Trophoblast cell (in vitro differentiated cells and primary cell): Measurements from ENCODE around the gene RCVRN.

ENCODE experiments used
- DNase-seq, 2 donors: peaks; one replicate each; pipeline ENCODE4 v3.0.0-alpha.2; 2016
- H2AFZ ChIP-seq: 2 replicates; pipeline ENCODE4 v1.6.1; 2013; ENCODE audit warnings: low read length, moderate library complexity, mild to moderate bottlenecking; ENCODE audit not compliant: insufficient read depth, poor library complexity
- H2AK5ac ChIP-seq: 2 replicates; pipeline ENCODE4 v1.6.1; 2013; ENCODE audit warnings: mild to moderate bottlenecking, low read length
- H2BK120ac ChIP-seq: 2 replicates; pipeline ENCODE4 v1.6.1; 2013; ENCODE audit warnings: low read length, mild to moderate bottlenecking, moderate library complexity; ENCODE audit not compliant: insufficient read depth, poor library complexity
- H2BK12ac ChIP-seq: 2 replicates; pipeline ENCODE4 v1.6.1; 2013; ENCODE audit warnings: mild to moderate bottlenecking, low read length, moderate library complexity
- H2BK5ac ChIP-seq: 2 replicates; pipeline ENCODE4 v1.6.1; 2013; ENCODE audit warnings: low read length, low read depth, moderate library complexity, mild to moderate bottlenecking; ENCODE audit not compliant: poor library complexity
- H3K14ac ChIP-seq: 2 replicates; pipeline ENCODE4 v1.6.1; 2013; ENCODE audit warnings: mild to moderate bottlenecking, low read length
- H3K18ac ChIP-seq: 2 replicates; pipeline ENCODE4 v1.6.1; 2013; ENCODE audit warnings: mild to moderate bottlenecking, low read length
- H3K23ac ChIP-seq: 2 replicates; pipeline ENCODE4 v1.6.1; 2013; ENCODE audit warnings: low read length
- H3K27ac ChIP-seq: 2 replicates; pipeline ENCODE4 v1.5.1; 2013; ENCODE audit warnings: low read depth, mild to moderate bottlenecking, inconsistent platforms, low read length, moderate library complexity
- H3K27me3 ChIP-seq: 2 replicates; pipeline ENCODE4 v1.6.1; 2013; ENCODE audit warnings: inconsistent platforms, mild to moderate bottlenecking, low read length, moderate library complexity; ENCODE audit not compliant: insufficient read depth
- H3K36me3 ChIP-seq, 2 experiments: 1 replicate in 1 of 2; 2 replicates in 1 of 2; pipeline ENCODE4 v1.6.1; 2013; ENCODE audit warnings: low read length in 2 of 2, mild to moderate bottlenecking in 2 of 2, moderate library complexity in 1 of 2; ENCODE audit not compliant: insufficient read depth in 2 of 2, control insufficient read depth in 1 of 2
- H3K4ac ChIP-seq: 2 replicates; pipeline ENCODE4 v1.6.1; 2013; ENCODE audit warnings: low read depth, mild to moderate bottlenecking, low read length, moderate library complexity
- H3K4me1 ChIP-seq, 2 experiments: 1 replicate in 1 of 2; 2 replicates in 1 of 2; pipeline ENCODE4 v1.6.1; 2013; ENCODE audit warnings: low read length in 2 of 2, mild to moderate bottlenecking in 2 of 2, moderate library complexity in 1 of 2; ENCODE audit not compliant: insufficient read depth in 2 of 2, control insufficient read depth in 1 of 2
- H3K4me2 ChIP-seq: 2 replicates; pipeline ENCODE4 v1.6.1; 2013; ENCODE audit warnings: inconsistent platforms, mild to moderate bottlenecking, low read length, moderate library complexity
- H3K4me3 ChIP-seq: 2 replicates; pipeline ENCODE4 v1.5.1; 2013; ENCODE audit warnings: mild to moderate bottlenecking, low read depth, low read length, inconsistent platforms
- H3K79me1 ChIP-seq: one replicate; pipeline ENCODE4 v1.6.1; 2013; ENCODE audit warnings: low read length
- H3K79me2 ChIP-seq: 2 replicates; pipeline ENCODE4 v1.6.1; 2013; ENCODE audit warnings: low read length, mild to moderate bottlenecking; ENCODE audit not compliant: control insufficient read depth, insufficient read depth, poor library complexity
- H3K9ac ChIP-seq: 2 replicates; pipeline ENCODE4 v1.6.1; 2013; ENCODE audit warnings: mild to moderate bottlenecking, low read length
- H3K9me3 ChIP-seq: 2 replicates; pipeline ENCODE4 v1.6.1; 2013; ENCODE audit warnings: low read depth, mild to moderate bottlenecking, control low read depth, inconsistent platforms, low read length; ENCODE audit not compliant: insufficient read depth
- H4K12ac ChIP-seq: 2 replicates; pipeline ENCODE4 v1.6.1; 2013; ENCODE audit warnings: low read depth, mild to moderate bottlenecking, low read length, moderate library complexity
- H4K8ac ChIP-seq: 2 replicates; pipeline ENCODE4 v1.6.1; 2013; ENCODE audit warnings: low read depth, mild to moderate bottlenecking, low read length, moderate library complexity
- H4K91ac ChIP-seq: one replicate; pipeline ENCODE4 v1.6.1; 2013; ENCODE audit warnings: low read depth, mild to moderate bottlenecking, low read length, moderate library complexity
- WGBS: extraction: QIAGEN DNeasy Blood & Tissue Kit; methylation state at CpG from one replicate; pipeline ENCODE4 v1.1.7; 2013; ENCODE audit warnings: missing lambda C conversion rate; ENCODE audit not compliant: insufficient read length, insufficient coverage; ENCODE audit errors: extremely low coverage; 5-methylcytosine and 5-hydroxymethylcytosine counted together

RCVRN gene

GRCh38 chr17:9878786-9879525 lies 26.1 kb downstream of the RCVRN start:
- Histone ChIP-seq H3K18ac (no peak overlapping the region), H2AK5ac (no peak overlapping the region), H4K12ac (no peak overlapping the region), H3K79me1 (no peaks in the 10 kb centered on the region), H4K91ac (no peak overlapping the region), H3K4me2 (no peak overlapping the region), H3K4me3 (no peak overlapping the region), H3K4me1 (no peaks in the 10 kb centered on the region), H2BK5ac (no peak overlapping the region), H4K8ac (no peak overlapping the region), H2BK12ac (no peak overlapping the region), H3K14ac (no peak overlapping the region), H3K79me2 (no peaks in the 10 kb centered on the region), H2AFZ (no peak overlapping the region), H3K23ac (no peak overlapping the region), H3K9ac (no peak overlapping the region), H3K4ac (no peak overlapping the region), H2BK120ac (no peak overlapping the region), H3K27me3 (no peaks in the 10 kb centered on the region), H3K9me3 (no peaks in the 10 kb centered on the region), H3K27ac (no peak overlapping the region), H3K36me3 (no peaks in the 10 kb centered on the region)
- peak in 1 of 2 donors; percentile 23 for DNase-seq
- no CpG with 5 or more reads among the region's 8 CpGs for WGBS

GRCh38 chr17:9878356-9878755 lies 26.7 kb downstream of the RCVRN start:
- Histone ChIP-seq H3K79me2 (no peaks in the 10 kb centered on the region), H3K9ac (no peak overlapping the region), H4K12ac (no peak overlapping the region), H2AK5ac (no peak overlapping the region), H2BK5ac (no peak overlapping the region), H3K23ac (no peak overlapping the region), H3K27me3 (no peaks in the 10 kb centered on the region), H3K4me1 (no peaks in the 10 kb centered on the region), H3K4ac (no peak overlapping the region), H2BK12ac (no peak overlapping the region), H2BK120ac (no peak overlapping the region), H2AFZ (no peak overlapping the region), H3K36me3 (no peaks in the 10 kb centered on the region), H3K18ac (no peak overlapping the region), H3K9me3 (no peaks in the 10 kb centered on the region), H3K79me1 (no peaks in the 10 kb centered on the region), H3K27ac (no peak overlapping the region), H3K4me2 (no peak overlapping the region), H3K14ac (no peak overlapping the region), H4K8ac (no peak overlapping the region), H4K91ac (no peak overlapping the region), H3K4me3 (no peak overlapping the region)
- DNase-seq = no peak
- no CpG with 5 or more reads among the region's 3 CpGs for WGBS

GRCh38 chr17:9875441-9875840 lies 29.6 kb downstream of the RCVRN start:
- Histone ChIP-seq H3K4me1 (no peaks in the 10 kb centered on the region), H3K36me3 (no peaks in the 10 kb centered on the region), H3K14ac (no peak overlapping the region), H3K9me3 (no peaks in the 10 kb centered on the region), H3K27me3 (no peaks in the 10 kb centered on the region), H2BK12ac (no peak overlapping the region), H3K79me2 (no peaks in the 10 kb centered on the region), H3K9ac (no peak overlapping the region), H2AK5ac (no peak overlapping the region), H3K4me3 (no peak overlapping the region), H3K79me1 (no peaks in the 10 kb centered on the region), H2BK5ac (no peak overlapping the region), H3K27ac (no peak overlapping the region), H3K4me2 (no peak overlapping the region), H4K91ac (no peak overlapping the region), H4K8ac (no peak overlapping the region), H2BK120ac (no peak overlapping the region), H4K12ac (no peak overlapping the region), H3K18ac (no peak overlapping the region), H2AFZ (no peak overlapping the region), H3K23ac (no peak overlapping the region), H3K4ac (no peak overlapping the region)
- WGBS = no CpG with 5 or more reads among the region's 3 CpGs
- peak in 1 of 2 donors; percentile 46 for DNase-seq

- no peak overlapping the region for H3K4me2 ChIP-seq
- H3K27me3 ChIP-seq = no peaks in the 10 kb centered on the region
Observed at GRCh38 chr17:9874722-9875121, 30.3 kb downstream of the RCVRN start.

More at GRCh38 chr17:9874722-9875121, 30.3 kb downstream of the RCVRN start:
- H2AFZ ChIP-seq = no peak overlapping the region
- H3K27ac ChIP-seq = no peak overlapping the region
- no peak overlapping the region for H2AK5ac ChIP-seq
- no peaks in the 10 kb centered on the region for H3K9me3 ChIP-seq
- H3K4me1 ChIP-seq = no peaks in the 10 kb centered on the region
- no CpG with 5 or more reads among the region's 3 CpGs for WGBS
- no peak overlapping the region for H4K91ac ChIP-seq
- H4K12ac ChIP-seq = no peak overlapping the region
- H3K18ac ChIP-seq = no peak overlapping the region
- no peaks in the 10 kb centered on the region for H3K36me3 ChIP-seq
- no peak overlapping the region for H3K23ac ChIP-seq
- H4K8ac ChIP-seq = no peak overlapping the region
- H2BK12ac ChIP-seq = no peak overlapping the region
- H3K9ac ChIP-seq = no peak overlapping the region
- no peak overlapping the region for H3K14ac ChIP-seq
- DNase-seq = no peak
- no peaks in the 10 kb centered on the region for H3K79me2 ChIP-seq
- no peak overlapping the region for H2BK120ac ChIP-seq
- no peak overlapping the region for H2BK5ac ChIP-seq
- H3K79me1 ChIP-seq = no peaks in the 10 kb centered on the region
- no peak overlapping the region for H3K4me3 ChIP-seq
- H3K4ac ChIP-seq = no peak overlapping the region
